ENCODE results near the gene DNM1L. TPM values are rescaled to one million over a fixed set of nuclear protein-coding genes. Genes with fewer than 3 reads are reported as not detected.

The DNM1L gene
- total and polyA plus RNA-seq, 2 of the 4 experiments (the other 2 are of a cell fraction) = 44.8 to 70.1 TPM

- Histone ChIP-seq H3K9me3 (ENCODE audit: control insufficient read depth, insufficient read depth, low read length) (no peaks in the 10 kb centered on the region), H3K27me3 (ENCODE audit: control insufficient read depth, insufficient read depth, low read length) (no peaks in the 10 kb centered on the region), H4K5ac (ENCODE audit: low read depth, low read length) (no peak overlapping the region), H3K4me1 (ENCODE audit: control insufficient read depth, insufficient read depth, low read length) (no peaks in the 10 kb centered on the region), H2AFZ (replicated peaks; ENCODE audit: low read length, poor library complexity) (no peak overlapping the region), H3K4me2 (ENCODE audit: low read depth, low read length) (no peak overlapping the region), H3K36me3 (ENCODE audit: control insufficient read depth, insufficient read depth, low read length) (peaks cover 20% of the 10 kb centered on the region), H3K23ac (ENCODE audit: low read depth, low read length) (no peak overlapping the region), H3K9ac (ENCODE audit: low read depth, low read length) (no peak overlapping the region), H3K79me1 (ENCODE audit: low read depth in 1 of 2, low read length in 2 of 2) (peaks cover 0 to 6% of the 10 kb centered on the region in 2 experiments; a peak in 2 of 4 replicates), H2BK5ac (ENCODE audit: low read depth, low read length, poor library complexity, severe bottlenecking) (no peak overlapping the region), H4K8ac (ENCODE audit: low read depth in 2 of 2, low read length in 2 of 2) (no peak overlapping the region), H3K4ac (ENCODE audit: low read depth, low read length) (no peak overlapping the region), H4K91ac (ENCODE audit: insufficient read depth, low read depth, low read length) (no peak overlapping the region), H2AK5ac (ENCODE audit: low read depth, low read length) (no peak overlapping the region), H2AK9ac (replicated peaks; ENCODE audit: low read depth, low read length, poor library complexity) (no peak overlapping the region), H3K56ac (ENCODE audit: extremely low read depth, insufficient read depth, low read length) (no peak overlapping the region), H2BK15ac (ENCODE audit: low read depth, low read length) (no peak overlapping the region), H2BK20ac (ENCODE audit: low read depth, low read length) (no peak overlapping the region), H3K9me1 (ENCODE audit: insufficient read depth, low read length) (no peaks in the 10 kb centered on the region), H3K18ac (ENCODE audit: low read depth, low read length) (no peak overlapping the region), H2BK120ac (ENCODE audit: low read depth, low read length) (no peak overlapping the region), H3K14ac (replicated peaks; ENCODE audit: low read depth, low read length) (no peak overlapping the region), H4K20me1 (ENCODE audit: insufficient read depth, low read length) (no peaks in the 10 kb centered on the region), H3K4me3 (ENCODE audit: insufficient read depth, low read depth, low read length) (no peak overlapping the region), H3K27ac (ENCODE audit: insufficient read depth, low read length) (no peak overlapping the region)
- intact Hi-C loops (cut with micrococcal nuclease) (no loop called here), in situ Hi-C loops (cut with MboI; ENCODE audit: low sequenced_read_pairs) (no loop called here), dilution Hi-C loops (cut with HindIII; ENCODE audit: low sequenced_read_pairs, unreplicated experiment) (no loop called here)
- DNase-seq = no peak
- no TSS peak for BruUV-seq (replicated peaks)
- ChIA-PET POLR2A (ENCODE audit: unreplicated experiment) (no interaction called here), CTCF (no interaction called here)
- 98% methylated on average over 7 of the region's 10 CpGs; no CpG with 5 or more reads in 1 of the 2 experiments for WGBS, 2 experiments (ENCODE audit: extremely low coverage in 2 of 2, insufficient read length in 1 of 2)
- no peak for ATAC-seq (ENCODE audit: low read depth)
- TF ChIP-seq CHD1 (IDR thresholded peaks at IDR 0.05; ENCODE audit: low read depth, low read length) = no peak
- TF ChIP-seq SMC3 (IDR thresholded peaks at IDR 0.05; ENCODE audit: low read depth, low read length) = no peak
- no peak for TF ChIP-seq RCOR1 (IDR thresholded peaks at IDR 0.05; ENCODE audit: insufficient replicate concordance, low read length)
- no peak for TF ChIP-seq CEBPB (IDR thresholded peaks at IDR 0.05; ENCODE audit: low read depth, low read length)
- no peak for TF ChIP-seq MXI1 (IDR thresholded peaks at IDR 0.05; ENCODE audit: borderline replicate concordance, low read depth, low read length)
- no peak for TF ChIP-seq MAFK (IDR thresholded peaks at IDR 0.05; ENCODE audit: low read depth, low read length)
- no peak for TF ChIP-seq MAZ (IDR thresholded peaks at IDR 0.05; ENCODE audit: borderline replicate concordance, low read depth, low read length)
- no peak for TF ChIP-seq ELK1 (IDR thresholded peaks at IDR 0.05; ENCODE audit: borderline replicate concordance, low read depth, low read length)
- no peak for TF ChIP-seq FOS (IDR thresholded peaks at IDR 0.05; ENCODE audit: low read depth, low read length)
- no peak for TF ChIP-seq NFE2L2 (IDR thresholded peaks at IDR 0.05; ENCODE audit: low read depth, low read length)
- no peak for TF ChIP-seq USF2 (IDR thresholded peaks at IDR 0.05; ENCODE audit: low read depth, low read length)
- no peak for TF ChIP-seq CTCF (conservative IDR thresholded peaks at IDR 0.05; ENCODE audit: low read depth, low read length)
- no peak for TF ChIP-seq RAD21 (IDR thresholded peaks at IDR 0.05; ENCODE audit: low read length)
- TF ChIP-seq BHLHE40 (IDR thresholded peaks at IDR 0.05; ENCODE audit: low read depth, low read length) = no peak
- TF ChIP-seq POLR2A (IDR thresholded peaks at IDR 0.05; ENCODE audit: low read depth, low read length) = no peak
- no peak for TF ChIP-seq RFX5 (IDR thresholded peaks at IDR 0.05; ENCODE audit: low read depth, low read length)
Observed at GRCh38 chr12:32742133-32742532, 63.0 kb downstream of the DNM1L start.
